Liver (tissue), 9 donors: ENCODE data around the gene PCDHGB4. TPM values are rescaled to one million over a fixed set of nuclear protein-coding genes. Genes with fewer than 3 reads are reported as not detected.

Experiments
- DNase-seq: peaks from one replicate; pipeline ENCODE4 v3.0.0-alpha.2; 2017; ENCODE audit warnings: low spot score
- H3K27ac ChIP-seq, 2 donors: one replicate each; pipeline ENCODE4 v1.7.0; 2013; ENCODE audit warnings: inconsistent platforms in 2 of 2, low read length in 2 of 2, control low read depth in 1 of 2, low read depth in 1 of 2, mild to moderate bottlenecking in 1 of 2
- H3K27me3 ChIP-seq, 4 donors: one replicate each; pipeline versions ENCODE4 v1.6.1 to v1.7.0; 2013; ENCODE audit warnings: low read length in 3 of 4, inconsistent platforms in 1 of 4, mild to moderate bottlenecking in 1 of 4, moderate library complexity in 1 of 4; ENCODE audit not compliant: control insufficient read depth in 4 of 4, insufficient read depth in 4 of 4
- H3K36me3 ChIP-seq, 4 donors: one replicate each; pipeline versions ENCODE4 v1.6.1 to v1.7.0; 2013; ENCODE audit warnings: low read length in 3 of 4, mild to moderate bottlenecking in 3 of 4, low read depth in 1 of 4, moderate library complexity in 1 of 4; ENCODE audit not compliant: control insufficient read depth in 4 of 4, insufficient read depth in 3 of 4
- H3K4me1 ChIP-seq, 4 donors: one replicate each; pipeline versions ENCODE4 v1.6.1 to v1.7.0; 2013; ENCODE audit warnings: low read length in 3 of 4, mild to moderate bottlenecking in 3 of 4, moderate library complexity in 1 of 4; ENCODE audit not compliant: control insufficient read depth in 4 of 4, insufficient read depth in 4 of 4
- H3K4me3 ChIP-seq, 3 donors: one replicate each; pipeline versions ENCODE4 v1.6.1 to v1.7.0; 2013; ENCODE audit warnings: low read length in 3 of 3, control low read depth in 1 of 3, low read depth in 1 of 3, mild to moderate bottlenecking in 1 of 3
- H3K9ac ChIP-seq, 2 donors: one replicate each; pipeline ENCODE4 v1.7.0; 2013; ENCODE audit warnings: low read length in 2 of 2, mild to moderate bottlenecking in 2 of 2, moderate library complexity in 2 of 2, control low read depth in 1 of 2, low read depth in 1 of 2
- H3K9me3 ChIP-seq, 4 donors: one replicate each; pipeline versions ENCODE4 v1.6.1 to v1.7.0; 2013; ENCODE audit warnings: low read length in 3 of 4; ENCODE audit not compliant: control insufficient read depth in 4 of 4
- ATF3 ChIP-seq: IDR thresholded peaks from 2 replicates; pipeline ENCODE4 v1.6.1; 2016; ENCODE audit warnings: antibody characterized with exemption
- CTCF ChIP-seq: fragments of 150-350 bp; IDR thresholded peaks from 2 replicates; pipeline ENCODE4 v1.5.1; 2017; ENCODE audit warnings: improper control_type of control experiment, low read depth, low read length; ENCODE audit not compliant: missing input control
- FOXA1 ChIP-seq: IDR thresholded peaks from 2 replicates; pipeline ENCODE4 v1.6.1; 2016; ENCODE audit warnings: antibody characterized with exemption
- HNF4A ChIP-seq, 2 donors: conservative IDR thresholded peaks; 2 replicates each; pipeline ENCODE4 v1.6.1; 2016; ENCODE audit warnings: antibody characterized with exemption in 2 of 2, mild to moderate bottlenecking in 2 of 2
- MAX ChIP-seq: IDR thresholded peaks from 2 replicates; pipeline ENCODE4 v1.6.1; 2016; ENCODE audit warnings: antibody characterized with exemption
- NR2F2 ChIP-seq: IDR thresholded peaks from 2 replicates; pipeline ENCODE4 v1.6.1; 2016; ENCODE audit warnings: antibody characterized with exemption
- RAD21 ChIP-seq, 2 donors: IDR thresholded peaks; 2 replicates each; pipeline ENCODE4 v1.6.1; 2016; ENCODE audit warnings: antibody characterized with exemption in 2 of 2, mild to moderate bottlenecking in 2 of 2
- SP1 ChIP-seq: IDR thresholded peaks from 2 replicates; pipeline ENCODE4 v1.6.1; 2018; ENCODE audit warnings: antibody characterized with exemption, mild to moderate bottlenecking
- YY1 ChIP-seq: IDR thresholded peaks from 2 replicates; pipeline ENCODE4 v1.6.1; 2016; ENCODE audit warnings: antibody characterized with exemption, mild to moderate bottlenecking
- ZBTB33 ChIP-seq: IDR thresholded peaks from 2 replicates; pipeline ENCODE4 v1.6.1; 2016; ENCODE audit warnings: antibody characterized with exemption
- WGBS: extraction: QIAGEN DNeasy Blood & Tissue Kit; methylation state at CpG from one replicate; pipeline ENCODE4 v1.1.7; 2013; 5-methylcytosine and 5-hydroxymethylcytosine counted together
- polyA plus RNA-seq, 2 donors: library from polyadenylated mRNA; stranded (reverse) in 1 of 2; unstranded in 1 of 2; fragments of 200-250 nt in 1 of 2; fragments of >200 nt in 1 of 2; fragmentation: Nextera tagmentation in 1 of 2; extraction: Ambion mirVana in 1 of 2; gene quantifications; one replicate each; pipeline versions ENCODE4 v1.2.1 to v1.2.3, GENCODE V29; 2013 to 2015
- total RNA-seq, 2 donors: library from RNA; depleted of rRNA; stranded (reverse); fragments of >200 nt; gene quantifications; one replicate each; pipeline ENCODE4 v1.2.3, GENCODE V29; 2014
- TF ChIP-seq, protein P1 (sequence below): IDR thresholded peaks from 2 replicates; pipeline ENCODE4 v1.6.1; 2016; ENCODE audit warnings: antibody characterized with exemption, mild to moderate bottlenecking
- donor health status: healthy.
- donor health status: healthy.
- donor health status: healthy.
- donor health status: healthy.
- donor health status: healthy.

The PCDHGB4 gene
- total and polyA plus RNA-seq, 4 donors = 0.76 to 2.8 (median 1.6) TPM

- TF ChIP-seq, protein P1, sequence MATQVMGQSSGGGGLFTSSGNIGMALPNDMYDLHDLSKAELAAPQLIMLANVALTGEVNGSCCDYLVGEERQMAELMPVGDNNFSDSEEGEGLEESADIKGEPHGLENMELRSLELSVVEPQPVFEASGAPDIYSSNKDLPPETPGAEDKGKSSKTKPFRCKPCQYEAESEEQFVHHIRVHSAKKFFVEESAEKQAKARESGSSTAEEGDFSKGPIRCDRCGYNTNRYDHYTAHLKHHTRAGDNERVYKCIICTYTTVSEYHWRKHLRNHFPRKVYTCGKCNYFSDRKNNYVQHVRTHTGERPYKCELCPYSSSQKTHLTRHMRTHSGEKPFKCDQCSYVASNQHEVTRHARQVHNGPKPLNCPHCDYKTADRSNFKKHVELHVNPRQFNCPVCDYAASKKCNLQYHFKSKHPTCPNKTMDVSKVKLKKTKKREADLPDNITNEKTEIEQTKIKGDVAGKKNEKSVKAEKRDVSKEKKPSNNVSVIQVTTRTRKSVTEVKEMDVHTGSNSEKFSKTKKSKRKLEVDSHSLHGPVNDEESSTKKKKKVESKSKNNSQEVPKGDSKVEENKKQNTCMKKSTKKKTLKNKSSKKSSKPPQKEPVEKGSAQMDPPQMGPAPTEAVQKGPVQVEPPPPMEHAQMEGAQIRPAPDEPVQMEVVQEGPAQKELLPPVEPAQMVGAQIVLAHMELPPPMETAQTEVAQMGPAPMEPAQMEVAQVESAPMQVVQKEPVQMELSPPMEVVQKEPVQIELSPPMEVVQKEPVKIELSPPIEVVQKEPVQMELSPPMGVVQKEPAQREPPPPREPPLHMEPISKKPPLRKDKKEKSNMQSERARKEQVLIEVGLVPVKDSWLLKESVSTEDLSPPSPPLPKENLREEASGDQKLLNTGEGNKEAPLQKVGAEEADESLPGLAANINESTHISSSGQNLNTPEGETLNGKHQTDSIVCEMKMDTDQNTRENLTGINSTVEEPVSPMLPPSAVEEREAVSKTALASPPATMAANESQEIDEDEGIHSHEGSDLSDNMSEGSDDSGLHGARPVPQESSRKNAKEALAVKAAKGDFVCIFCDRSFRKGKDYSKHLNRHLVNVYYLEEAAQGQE = no peak
- TF ChIP-seq MAX = no peak
These were observed 1.2 kb downstream of the PCDHGB4 start (continued) for GRCh38 chr5:141388661-141389060.

DNA sequence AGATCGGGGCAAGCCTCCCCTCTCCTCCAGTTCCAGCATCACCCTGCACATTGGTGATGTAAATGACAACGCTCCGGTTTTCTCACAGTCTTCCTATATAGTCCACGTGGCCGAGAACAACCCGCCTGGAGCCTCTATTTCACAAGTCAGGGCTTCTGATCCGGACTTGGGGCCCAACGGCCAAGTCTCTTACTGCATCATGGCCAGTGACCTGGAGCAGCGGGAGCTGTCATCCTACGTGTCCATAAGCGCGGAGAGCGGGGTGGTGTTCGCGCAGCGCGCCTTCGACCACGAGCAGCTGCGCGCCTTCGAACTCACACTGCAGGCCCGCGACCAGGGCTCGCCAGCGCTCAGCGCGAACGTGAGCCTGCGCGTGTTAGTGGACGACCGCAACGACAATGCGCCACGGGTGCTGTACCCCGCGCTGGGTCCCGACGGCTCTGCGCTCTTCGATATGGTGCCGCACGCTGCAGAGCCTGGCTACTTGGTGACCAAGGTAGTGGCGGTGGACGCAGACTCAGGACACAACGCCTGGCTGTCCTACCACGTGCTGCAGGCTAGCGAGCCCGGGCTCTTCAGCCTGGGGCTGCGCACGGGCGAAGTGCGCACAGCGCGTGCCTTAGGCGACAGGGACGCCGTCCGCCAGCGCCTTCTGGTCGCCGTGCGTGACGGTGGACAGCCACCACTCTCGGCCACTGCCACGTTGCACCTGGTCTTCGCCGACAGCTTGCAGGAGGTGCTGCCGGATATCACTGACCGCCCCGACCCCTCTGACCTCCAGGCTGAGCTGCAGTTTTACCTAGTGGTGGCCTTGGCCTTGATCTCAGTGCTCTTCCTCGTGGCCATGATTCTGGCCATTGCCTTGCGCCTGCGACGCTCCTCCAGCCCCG is 1.9 kb downstream of the PCDHGB4 start:
- Histone ChIP-seq H3K36me3 (peaks cover 0 to 6% (median 0%) of the 10 kb centered on the region in 4 donors), H3K4me3 (peak overlapping the region in 2 of 3 donors; percentile 42 to 44), H3K4me1 (peaks cover 0 to 4% (median 0%) of the 10 kb centered on the region in 4 donors), H3K27ac (no peak overlapping the region), H3K9ac (no peak overlapping the region), H3K9me3 (peaks cover 40 to 85% (median 41%) of the 10 kb centered on the region in 4 donors), H3K27me3 (peaks cover 0 to 4% (median 0%) of the 10 kb centered on the region in 4 donors)
- no peak for TF ChIP-seq HNF4A (conservative IDR thresholded peaks at IDR 0.05)
- TF ChIP-seq FOXA1 = no peak
- TF ChIP-seq MAX = no peak
- no peak for TF ChIP-seq CTCF
- TF ChIP-seq ZBTB33 = no peak
- no peak for TF ChIP-seq YY1
- no peak for TF ChIP-seq ATF3
- no peak for TF ChIP-seq SP1
- no peak for TF ChIP-seq RAD21 (IDR thresholded peaks at IDR 0.05)
- no peak for TF ChIP-seq NR2F2
- DNase-seq = no peak
- WGBS = 36% methylated on average over 77 of the region's 77 CpGs
